ENCODE results near the gene FBXO21.

The FBXO21 gene

DNA sequence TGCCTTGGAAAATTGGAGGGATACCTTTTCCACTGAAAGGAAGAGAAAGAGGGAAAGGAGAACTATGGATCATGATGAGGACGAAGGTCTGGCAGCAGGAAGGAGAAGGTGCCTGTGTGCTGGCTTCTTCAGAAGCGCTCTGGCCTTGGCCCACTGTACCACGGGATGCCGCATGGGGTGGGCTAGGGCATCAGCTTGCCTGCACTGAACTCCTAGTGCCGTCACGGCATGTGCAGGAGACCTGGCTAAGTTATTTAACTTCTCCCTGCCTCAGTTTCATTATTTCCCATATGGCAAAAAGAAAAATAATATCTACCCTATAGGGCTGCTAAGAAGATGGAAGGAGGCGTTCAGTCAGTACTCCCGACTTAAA is 28.1 kb downstream of the FBXO21 start:
- DNase-seq = no peak

DNA sequence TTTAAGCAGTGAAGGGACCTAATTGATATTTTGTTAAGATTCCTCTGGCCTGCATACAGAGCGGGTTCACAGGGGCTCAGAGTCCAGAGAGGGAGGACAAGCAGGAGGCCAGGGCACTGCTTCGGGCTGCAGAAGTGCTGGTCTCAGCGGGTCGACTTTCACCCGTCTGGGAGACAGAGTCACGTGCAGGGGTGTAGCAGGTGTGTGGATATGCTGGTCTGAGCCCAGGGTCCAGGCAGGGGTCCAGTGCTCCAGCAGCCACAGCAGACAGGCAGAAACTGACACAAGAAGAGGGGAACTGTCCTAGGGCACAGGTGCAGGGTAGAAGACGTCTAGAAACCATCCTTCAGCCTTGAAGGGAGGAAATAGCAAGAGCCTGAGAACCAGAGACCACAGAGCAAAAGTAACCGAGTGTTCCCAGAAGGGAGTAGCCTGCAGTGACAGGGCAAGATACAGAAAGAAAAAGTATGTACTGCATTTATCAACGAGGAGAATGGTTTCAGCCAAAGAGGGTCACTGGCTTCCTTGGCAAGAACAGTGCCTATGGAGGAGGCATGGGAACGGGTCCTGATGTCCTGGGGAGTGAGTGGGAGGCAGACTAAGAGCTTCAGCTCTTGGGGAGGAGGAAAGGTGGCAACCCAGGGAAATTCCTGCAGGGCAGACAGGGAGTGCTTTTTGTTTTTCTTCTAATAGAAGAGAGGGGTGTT is 28.7 kb downstream of the FBXO21 start:
- DNase-seq = no peak

DNA sequence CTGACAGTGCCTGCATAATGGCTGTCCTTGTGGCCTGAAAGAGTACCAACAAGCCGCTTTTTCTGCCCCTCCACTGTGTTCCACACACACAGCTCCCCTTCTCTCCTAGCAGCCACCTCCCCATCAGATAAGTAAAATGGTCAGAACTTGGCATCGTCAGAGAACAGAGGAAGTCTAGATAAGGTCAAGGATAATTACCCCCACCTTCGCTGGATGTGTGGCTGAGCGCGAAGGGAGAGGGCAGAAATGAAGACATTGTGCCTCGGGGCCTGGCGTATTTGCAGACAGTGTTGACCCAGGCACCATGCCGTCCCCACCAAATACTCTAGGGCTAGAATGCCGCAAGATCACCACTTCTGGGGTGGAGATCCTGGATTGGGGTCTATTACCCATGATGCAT is 30.6 kb downstream of the FBXO21 start:
- no peak for DNase-seq

DNA sequence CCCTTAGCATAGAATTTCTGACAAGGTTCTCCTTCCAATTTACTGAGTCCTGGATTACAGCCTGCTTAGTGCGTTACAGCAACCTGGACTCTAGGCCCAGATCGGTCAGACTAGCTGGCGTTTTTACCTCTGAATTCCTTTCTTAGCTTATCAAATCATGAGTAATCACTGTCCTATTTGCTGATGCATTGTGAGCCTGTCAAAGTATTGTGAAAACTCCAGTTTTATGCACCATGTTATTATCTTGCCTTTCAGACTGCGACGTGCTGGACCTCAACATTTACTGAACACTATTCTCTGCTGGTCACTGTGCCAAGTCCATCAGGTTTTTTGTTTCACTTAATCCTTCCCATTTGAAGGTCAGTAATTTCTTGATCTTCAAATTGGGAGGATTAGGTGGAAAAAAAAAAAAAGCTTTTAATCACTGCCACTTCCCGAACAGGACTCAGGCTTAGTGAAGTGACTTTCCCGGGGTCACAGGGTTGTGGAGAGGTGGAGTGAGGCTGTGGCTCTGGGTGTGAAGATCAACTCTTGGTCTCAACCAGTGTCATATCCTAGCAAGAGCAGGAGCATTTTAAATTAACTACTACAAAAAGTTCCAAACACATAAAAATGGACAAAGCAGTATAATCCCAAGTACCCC is 31.2 kb downstream of the FBXO21 start:
- DNase-seq = no peak

DNA sequence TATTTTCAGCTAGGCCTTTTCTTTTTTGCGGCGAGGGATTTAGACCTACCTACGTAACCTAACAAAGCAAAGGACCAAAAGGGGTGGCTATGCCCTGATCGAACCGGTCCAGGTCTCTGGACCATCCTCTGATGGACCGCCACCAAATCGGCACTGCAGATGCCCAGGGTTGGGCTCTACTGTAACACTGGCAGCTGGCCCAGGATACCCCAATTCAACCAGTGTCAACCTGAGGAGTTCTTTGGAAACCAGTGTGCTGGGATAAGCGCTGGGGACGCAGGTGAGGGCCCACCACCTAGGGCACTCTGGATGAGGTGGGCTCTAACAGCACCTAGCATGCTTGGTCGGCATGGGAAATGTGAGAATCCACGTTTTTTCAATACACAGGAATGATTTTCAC is 32.2 kb downstream of the FBXO21 start:
- DNase-seq = no peak

DNA sequence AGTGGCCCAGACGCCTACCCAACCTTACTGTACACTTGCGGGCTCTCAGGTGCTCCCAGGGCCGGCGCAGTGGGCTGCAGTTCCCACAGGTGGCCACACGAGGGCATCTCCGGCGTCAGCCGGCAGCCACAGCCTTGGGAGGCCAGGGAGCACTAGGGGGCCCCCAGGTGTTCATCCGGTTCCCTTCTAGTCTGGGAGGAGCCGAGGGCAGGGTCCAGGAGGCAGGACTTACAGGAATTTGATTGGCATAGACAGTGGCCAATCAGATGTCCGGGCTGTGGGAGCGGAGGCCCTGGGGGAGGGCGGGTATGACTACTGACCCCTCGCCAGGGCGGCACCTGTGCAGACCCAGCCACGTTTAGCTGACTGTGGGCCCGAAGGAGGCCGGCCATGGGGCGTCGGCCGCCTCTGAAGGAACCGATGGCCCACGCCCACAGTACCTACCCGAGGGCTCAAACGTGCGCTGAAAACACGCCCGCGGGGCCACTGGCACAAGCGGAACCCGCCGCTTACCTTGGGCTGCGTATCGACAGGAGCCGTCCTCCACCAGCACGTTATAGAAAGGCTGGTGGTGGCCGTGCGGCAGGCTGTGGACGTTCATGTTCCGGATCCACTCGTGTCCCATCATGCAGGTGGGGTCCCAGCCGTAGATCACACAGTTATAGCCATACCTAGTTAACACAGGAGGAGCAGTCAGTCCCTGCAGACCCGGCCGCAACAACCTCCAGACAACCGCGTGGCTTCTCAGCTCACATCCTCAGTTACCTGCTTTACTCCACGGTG is 34.8 kb downstream of the FBXO21 start:
- peak; percentile 35 to 79 for DNase-seq

DNA sequence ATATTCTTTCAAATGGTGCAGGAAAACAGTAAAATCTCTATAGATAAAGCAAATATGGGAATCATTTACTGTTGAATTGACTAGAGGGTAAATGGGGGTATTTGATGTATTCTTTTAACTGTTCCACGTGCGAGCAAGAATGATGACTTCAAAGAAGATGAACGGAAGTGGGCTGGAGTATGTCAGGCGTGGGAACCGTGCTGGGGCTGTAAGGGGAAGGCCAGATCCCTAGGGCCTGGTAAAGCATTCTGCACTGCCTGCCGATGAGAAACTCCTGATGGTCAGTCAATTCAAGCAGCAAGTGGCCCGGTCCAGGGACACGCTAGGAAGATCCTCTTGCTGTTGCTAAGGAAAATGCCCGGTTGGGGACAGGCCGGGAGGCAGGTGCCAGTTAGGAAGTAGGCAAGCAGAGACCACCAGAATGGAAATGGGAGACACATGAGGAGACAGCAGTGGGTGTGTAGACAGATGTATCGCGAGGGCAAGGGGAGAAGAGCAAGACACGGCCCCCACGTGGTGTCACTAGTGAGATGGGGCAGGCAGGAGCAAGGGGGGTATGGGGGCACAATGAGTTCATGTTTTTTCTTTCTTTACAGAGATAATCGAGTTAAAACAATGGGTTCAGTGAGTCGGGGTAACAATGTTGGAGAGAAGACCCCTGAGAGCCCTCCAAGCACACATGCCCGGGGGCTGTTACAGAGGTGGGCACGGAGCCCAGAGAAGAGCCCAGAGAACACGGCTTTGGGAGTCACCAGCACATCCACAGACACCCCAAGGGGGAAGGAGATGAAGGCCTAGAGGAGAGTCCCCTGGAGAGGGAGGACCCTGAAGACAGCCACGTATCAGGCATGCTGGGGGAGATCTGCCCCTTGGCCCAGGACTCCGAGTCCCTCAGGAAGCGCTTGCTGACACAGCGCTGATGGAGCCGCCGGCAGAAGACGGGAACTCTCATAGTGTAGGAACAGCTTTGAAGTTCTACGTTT is 37.2 kb downstream of the FBXO21 start:
- DNase-seq = no peak

DNA sequence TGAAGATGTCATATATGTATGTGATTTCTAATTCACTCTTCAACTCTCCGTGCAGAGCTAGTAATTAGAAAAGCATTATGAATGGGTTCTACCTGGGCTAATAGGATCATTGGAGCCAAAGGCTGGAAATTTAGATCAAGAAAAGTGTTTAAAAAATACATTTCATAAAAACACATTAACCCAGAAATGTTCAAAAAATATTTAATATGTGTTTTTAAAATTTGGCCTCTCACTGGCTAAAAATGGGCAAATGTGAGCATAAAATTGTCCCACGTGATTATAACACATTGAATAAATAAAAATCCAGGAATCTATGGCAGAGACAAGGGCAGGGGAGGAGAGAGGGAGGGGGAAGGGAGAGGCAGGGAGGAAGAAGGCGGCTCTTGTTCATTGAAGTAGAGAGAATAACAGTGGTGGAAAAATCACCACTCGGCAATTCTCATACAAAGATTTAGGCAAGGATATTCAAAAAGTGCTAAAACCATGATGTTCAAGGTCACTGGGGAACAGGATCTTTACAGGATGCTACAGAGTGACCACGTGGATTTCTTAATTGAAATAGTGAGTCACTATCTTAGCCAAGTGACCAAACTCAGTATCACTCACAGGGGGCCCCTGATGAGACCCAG is 38.8 kb downstream of the FBXO21 start:
- no peak for DNase-seq

DNA sequence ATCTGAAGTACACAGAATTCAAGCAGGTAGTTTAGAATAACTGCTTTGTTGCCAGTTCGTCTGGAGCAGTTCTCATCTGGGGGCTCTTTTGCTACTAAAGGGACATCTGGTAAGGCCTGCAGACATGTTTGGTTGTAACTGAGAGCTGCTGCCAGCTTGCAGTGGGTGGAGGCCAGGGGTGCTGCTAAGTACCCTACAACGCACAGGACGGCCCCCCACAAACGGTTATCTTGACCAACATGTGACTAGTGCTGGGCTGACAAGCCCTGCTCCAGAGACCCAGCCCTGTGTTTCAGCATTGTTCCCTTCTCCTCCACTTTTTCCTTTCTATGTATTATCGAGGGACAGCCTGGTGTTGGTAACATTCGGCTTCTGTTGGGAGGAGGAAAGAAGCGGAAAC is 40.8 kb downstream of the FBXO21 start:
- no peak for DNase-seq

DNA sequence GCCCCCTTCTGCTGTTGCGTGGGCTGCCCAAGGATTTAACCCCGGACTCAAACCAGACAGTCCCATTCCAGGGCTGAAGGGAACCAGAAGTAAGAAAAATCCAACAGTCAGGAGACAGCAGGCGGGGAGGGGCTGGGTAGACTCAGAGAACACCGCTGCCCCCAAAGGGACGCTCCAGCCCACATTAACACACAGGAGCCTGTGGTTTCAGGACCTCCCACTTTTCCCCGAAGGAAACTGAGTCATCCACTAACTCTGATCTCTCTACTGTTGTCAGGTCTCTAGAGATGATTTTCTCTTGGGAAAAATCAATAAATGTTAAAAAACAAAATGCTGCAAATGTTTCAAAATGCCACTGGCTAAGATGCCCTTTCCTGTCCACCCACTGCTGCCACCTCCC is 41.6 kb downstream of the FBXO21 start:
- DNase-seq = no peak

DNA sequence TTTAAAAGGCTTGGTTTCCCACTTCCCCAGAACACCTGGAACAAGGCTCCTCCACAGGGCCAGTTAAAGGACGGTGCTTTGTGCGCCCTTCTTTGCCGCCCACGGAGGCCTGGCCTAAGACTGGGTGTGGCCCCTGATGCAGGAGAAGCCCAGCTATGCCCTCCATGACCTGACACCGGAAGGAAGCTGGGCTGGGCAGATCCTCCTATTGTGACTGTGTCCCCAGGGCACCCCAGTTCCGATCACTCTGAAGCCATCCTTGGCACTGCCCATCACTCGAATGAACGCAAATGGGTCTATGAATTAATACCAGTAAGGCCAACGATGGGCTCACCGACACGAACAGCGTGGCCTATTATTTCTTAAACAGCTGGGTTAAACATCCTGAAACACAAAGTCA is 42.6 kb downstream of the FBXO21 start:
- no peak for DNase-seq

DNA sequence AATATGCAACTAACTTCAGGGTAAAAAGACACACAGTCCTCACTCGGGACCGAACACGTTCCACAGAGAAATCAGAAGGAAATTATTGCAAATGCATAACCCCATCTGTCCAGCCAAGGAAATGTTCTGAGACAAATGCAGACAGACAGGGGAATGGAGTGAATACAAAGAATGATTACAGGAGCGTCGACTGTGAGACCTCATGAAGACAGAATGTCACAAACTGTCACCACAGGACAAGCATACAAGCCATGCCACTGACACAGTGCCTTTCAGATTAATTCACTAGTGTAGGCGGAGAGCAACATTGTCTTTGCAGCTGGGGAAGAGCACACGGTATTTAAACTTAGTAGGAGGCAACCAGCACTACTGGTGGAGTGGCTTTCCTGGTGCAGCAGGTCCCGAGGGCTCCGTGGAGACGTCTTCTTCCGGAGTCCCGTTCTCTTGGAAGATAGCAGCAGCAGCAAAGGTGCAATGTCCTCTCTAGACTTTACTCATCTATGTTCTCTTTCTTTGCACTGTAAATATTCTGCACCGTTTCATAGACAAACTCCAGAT is 44.6 kb downstream of the FBXO21 start:
- no peak for DNase-seq

DNA sequence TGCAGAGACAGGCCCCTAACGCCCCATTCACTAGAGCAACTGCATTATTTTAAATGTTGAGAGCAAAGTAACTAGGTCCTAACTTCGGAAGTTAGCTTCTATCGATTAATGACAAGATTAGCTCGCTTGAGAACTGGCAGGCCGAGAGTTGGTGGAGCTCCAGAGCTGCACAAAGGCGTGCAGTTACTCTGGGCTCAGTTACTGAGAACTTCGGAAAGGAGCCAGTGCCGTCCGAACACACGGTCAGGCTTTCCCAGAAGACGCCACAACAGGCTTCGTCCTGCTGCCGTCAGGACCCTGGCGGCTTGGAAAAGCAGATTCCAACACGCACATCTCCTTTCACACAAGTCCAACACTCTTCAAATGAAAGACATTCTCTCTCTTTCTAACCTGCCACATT is 45.7 kb downstream of the FBXO21 start:
- no peak for DNase-seq

DNA sequence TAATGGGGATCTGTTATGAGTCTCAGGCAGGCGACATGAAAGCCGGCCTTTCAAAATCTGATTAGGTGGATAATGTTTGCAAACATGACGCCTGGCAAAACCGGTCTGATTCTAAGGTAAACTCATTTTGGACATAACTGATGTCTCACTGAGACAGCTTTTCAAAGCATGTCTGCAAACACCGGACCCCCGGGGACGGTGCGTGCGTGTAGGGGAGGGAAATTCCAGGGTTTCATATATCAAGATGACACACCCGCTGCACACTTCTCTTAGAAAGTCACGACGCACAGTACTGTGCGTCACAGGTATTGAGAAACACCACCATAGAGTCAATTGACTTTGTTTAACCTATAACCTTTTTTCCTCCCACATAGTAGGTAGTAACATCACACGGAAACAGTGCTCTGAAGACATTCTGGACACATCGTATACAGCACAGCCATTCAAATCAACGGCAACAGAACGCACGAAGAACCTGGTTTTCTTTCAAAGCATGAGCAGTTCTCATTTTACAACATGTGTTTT is 47.2 kb downstream of the FBXO21 start:
- DNase-seq = no peak

DNA sequence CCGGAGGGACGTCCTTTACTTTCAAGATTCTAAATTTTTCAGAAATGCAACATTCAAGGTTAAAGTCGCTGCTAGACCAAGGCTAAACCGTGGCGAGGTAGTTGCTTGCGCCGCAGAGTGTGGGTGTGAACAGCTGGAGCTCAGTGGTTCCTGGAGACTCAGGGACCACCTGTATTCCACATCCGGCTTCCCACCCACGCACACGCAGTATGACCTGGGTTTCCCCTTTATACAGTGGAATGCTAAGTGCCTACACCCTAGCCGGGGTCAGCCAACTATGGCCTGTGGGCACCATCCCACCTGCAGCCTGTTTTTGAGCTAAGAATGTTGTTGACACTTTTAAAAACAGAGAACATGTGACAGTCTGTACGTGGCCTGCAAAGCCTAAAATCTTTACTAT is 48.2 kb downstream of the FBXO21 start:
- no peak for DNase-seq

DNA sequence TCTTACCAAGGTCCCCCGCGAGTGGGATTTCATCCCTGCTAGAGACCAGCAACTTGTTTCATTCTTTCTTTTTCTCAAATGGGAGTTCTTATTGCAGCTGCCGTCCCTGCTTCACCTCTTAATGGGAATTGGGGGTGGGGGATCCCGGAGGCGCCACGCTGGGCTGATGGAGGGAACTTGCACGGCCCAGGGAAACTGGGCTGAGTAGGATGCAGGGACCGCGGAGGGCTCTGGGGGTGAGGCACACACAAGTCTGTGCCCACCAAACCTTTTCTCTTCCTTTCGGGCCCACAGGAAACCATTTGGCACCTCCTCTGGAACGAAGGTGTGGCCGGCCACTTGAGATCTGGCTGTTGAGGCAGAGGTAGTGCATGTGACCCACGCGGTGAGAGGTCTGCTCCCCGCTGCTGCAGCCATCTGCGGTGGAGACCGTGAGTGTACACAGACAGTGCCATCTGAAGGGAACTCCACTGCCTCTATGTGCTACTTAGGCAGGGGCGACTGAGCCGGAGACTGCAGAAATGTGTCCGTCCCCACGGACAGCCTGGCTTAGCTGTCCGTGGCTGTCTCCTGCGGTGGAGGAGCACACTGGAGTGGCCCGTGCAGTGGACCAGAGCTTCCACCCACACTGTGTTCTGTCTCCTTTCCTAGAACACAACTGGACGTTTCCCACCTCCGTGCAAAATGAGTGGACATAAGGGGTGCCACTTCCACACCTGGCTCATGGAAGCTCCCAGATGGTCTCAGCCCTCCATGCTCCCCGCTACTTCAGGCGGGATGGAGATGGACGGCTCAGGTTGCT is 49.0 kb downstream of the FBXO21 start:
- DNase-seq = peak; percentile 76 to 84

DNA sequence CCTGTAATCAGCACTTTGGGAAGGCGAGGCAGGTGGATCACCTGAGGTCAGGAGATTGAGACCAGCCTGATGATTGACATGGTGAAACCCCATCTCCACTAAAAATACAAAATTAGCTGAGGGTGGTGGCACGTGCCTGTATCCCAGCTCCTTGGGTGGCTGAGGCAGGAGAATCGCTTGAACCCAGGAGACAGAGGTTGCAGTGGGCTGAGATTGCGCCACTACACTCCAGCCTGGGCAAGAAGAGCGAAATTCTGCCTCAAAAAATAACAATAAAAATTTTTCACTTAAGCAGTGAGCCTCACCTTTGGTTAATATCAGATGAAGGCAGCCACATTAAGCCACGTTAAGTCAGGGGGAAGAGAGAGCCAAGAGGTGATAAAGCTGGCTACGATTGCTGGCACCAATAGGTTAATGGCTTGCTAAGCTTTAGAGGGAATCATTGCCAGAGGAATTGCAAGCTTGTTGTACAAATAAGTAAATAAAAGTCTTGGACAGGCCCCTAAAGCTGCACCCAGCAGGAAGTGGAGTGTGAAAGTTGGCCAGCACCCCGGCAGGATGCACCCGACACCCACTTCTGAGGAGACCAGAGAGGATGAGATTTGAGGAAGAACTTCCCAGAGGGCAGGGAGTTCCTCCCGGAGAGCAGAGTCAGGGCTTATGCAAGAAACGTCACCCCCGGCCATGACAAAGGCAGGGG is 49.7 kb downstream of the FBXO21 start:
- DNase-seq = no peak

DNA sequence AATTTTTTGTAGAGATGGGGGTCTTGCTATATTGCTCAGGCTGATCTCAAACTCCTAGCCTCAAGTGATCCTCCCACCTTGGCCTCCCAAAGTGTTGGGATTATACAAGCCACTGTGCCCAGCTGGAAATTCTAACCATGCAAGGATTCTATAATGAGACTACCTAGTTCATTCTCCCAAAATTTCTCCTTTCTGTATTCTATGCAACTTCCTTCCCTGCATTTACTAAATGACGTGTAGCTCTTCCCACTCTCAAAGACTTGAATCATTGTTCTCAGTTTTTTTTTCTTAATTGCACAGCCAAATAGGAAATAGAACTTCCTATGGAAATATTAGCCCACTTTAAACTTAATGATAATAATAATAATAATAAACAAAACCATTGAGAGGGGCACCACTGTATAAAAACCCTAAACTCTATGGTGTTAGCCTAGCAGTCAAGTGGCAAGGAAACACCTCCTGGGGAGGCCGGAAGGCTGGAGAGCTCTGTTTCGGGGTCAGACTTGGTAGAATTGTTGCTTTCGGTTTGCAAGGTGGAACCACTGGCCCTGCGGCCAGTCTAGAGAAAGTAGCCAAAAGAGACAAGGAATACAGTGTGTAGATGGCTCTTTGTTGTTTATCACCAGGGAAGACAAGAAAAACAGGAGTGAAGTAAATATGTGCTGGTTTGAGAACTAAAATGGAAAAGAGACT is 51.1 kb downstream of the FBXO21 start:
- no peak for DNase-seq

DNA sequence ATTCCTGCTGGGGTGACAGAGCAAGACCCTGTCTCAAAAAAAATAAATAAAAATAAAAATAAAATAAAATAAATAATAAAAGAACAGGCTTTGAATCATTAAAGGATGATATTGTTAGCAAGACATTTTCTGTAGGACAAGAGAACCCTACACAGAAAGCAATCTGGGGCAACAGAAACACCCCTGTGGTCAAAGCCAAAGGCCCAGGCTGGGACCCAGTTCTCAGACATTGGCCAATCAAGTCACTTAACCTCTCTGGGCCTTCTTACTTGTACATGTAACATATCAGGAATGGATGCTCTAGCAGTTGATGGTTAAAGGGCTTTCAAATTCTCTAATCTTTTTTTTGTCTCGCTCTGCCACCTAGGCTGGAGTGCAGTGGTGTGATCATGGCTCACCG is 55.5 kb downstream of the FBXO21 start:
- DNase-seq = no peak

DNA sequence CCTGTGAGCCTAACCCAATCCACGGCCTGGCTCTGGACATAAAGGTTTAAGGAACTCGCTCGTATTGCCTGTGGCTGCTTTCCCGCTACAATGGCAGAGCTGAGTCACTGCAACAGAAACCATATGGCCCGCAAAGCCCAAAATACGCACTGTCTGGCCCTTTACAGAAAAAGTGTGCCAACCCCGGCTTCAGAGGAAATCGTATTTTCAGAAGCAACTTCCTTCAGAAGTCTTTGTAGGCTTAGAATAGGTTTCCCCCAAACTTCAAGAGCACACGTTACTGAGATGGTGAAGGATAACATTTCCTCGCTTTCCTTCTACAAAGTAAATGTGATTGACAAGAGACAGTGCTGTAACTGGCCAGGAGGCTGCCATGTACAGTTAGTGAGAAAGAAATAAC is 56.2 kb downstream of the FBXO21 start:
- DNase-seq = no peak
